GM20000 (cell line): Measurements from ENCODE around the gene CXCR3.
"Not testable (repeated sequence)": the region's sequence is repeated elsewhere in the genome, so short reads cannot be mapped to it uniquely, and the experiment has no call there.

ENCODE experiments used
- DNase-seq: peaks from one replicate; pipeline ENCODE4 v3.0.0; 2012; ENCODE audit warnings: low spot score
- CTCF ChIP-seq: IDR thresholded peaks from 2 replicates; pipeline ENCODE4 v1.5.1; 2012; ENCODE audit warnings: mild to moderate bottlenecking, control low read depth; ENCODE audit errors: extremely low read depth, missing control alignments

The CXCR3 gene

DNA sequence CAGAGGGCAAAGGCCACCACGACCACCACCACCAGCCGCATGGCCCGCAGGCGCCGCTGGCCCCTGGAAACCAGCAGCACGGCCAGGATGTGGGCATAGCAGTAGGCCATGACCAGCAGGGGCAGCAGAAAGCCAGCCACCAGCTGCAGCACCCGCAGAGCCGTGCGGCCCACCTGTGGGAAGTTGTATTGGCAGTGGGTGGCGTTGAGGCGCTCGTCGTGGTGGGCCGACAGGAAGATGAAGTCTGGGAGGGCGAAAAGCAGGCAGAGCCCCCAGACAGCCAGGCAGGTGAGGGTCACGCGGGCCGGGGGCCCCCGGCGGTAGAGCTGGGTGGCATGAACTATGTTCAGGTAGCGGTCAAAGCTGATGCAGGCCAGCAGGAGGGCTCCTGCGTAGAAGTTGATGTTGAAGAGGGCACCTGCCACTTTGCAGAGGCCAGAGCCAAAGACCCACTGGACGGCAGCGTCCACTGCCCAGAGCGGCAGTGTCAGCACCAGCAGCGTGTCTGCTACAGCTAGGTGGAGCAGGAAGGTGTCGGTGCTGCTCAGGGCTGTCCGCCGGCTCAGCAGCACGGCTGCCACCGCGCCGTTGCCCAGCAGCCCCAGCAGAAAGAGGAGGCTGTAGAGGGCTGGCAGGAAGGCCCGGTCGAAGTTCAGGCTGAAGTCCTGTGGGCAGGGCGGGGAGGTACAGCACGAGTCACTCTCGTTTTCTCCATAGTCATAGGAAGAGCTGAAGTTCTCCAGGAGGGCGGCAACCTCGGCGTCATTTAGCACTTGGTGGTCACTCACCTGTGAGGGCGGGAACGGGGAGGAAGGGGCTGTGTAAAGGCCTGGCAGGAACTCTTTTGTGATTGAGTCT lies 1.4 kb downstream of the CXCR3 start:
- no peak for DNase-seq
- TF ChIP-seq CTCF, result no peak

DNA sequence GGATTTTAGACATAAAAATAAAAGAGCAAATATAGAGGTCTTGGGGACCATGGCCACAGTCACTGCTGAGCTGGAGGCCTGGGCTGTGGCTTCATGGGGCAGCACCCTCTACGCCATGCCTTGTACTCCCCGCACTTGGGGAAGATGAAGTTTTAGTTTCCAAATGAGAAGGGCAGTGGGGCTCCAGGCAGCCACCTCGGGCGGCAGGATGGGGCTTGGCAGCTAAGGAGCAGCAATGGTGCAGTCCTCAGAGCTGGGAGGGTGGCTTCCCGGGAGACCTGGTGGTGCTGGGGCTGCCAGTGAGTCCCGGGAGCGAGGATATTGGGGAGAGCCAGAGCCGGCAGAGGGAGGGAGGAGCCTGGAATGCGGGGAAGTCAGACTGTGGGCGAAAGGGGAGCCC lies 2.4 kb downstream of the CXCR3 start:
- DNase-seq, result no peak
- no peak for TF ChIP-seq CTCF

DNA sequence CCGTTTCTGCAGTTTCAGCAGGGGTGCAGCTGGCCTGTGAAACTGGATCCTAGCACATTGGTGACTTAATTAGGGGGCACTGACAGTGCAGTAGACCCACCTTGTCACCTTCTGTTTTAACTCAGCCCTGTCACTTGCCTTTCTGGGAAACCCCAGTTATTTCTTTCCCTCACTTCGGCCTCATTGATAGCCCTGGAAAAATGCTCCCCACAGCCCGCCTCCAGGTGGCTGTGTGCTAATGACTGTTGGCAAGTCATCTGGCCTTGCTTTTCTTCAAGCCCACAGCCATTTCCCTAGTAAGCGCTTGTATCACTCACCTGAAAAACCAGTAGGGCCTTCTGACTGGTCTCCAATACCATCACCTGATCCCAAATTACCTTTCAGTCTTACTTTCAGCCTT lies 3.3 kb downstream of the CXCR3 start:
- DNase-seq, result no peak
- no peak for TF ChIP-seq CTCF

DNA sequence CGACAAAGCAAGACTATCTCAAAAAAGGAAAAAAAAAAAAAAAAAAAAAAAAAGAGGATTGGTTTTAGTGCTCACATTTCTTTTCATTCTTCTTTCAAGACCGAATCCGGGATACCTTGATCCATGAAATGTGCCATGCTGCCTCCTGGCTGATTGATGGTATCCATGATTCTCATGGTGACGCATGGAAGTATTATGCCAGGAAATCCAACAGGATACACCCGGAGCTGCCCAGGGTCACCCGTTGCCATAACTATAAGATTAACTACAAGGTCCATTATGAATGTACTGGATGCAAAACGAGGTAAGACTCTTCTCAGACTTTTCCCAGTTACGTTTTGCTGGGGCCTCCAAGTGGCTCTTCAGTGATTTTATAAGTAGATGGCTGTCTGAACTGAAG lies 6.1 kb downstream of the CXCR3 start:
- DNase-seq, result no peak
- TF ChIP-seq CTCF, result no peak

DNA sequence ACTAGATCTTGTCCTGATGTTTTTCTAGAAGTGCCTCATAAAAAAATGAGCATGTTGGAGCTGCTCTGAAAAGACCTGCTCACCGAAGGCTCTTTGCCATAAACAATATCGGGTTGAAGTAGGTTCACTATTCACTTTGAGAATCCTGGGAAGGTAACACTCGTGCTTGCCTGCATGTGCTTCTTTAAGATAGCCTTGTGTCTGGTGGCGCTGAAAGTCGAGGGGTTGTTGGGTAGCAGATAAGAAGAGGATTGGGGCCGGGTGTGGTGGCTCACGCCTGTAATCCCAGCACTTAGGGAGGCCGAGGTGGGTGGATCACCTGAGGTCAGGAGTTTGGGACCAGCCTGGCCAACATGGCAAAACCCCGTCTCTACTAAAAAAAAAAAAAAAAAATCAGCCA lies 6.6 kb downstream of the CXCR3 start:
- not testable (repeated sequence) for DNase-seq

- no peak for TF ChIP-seq CTCF
- DNase-seq, result no peak
Measured at GRCh38 chrX:71609095-71609750, 9.1 kb downstream of the CXCR3 start.

- no peak for DNase-seq
- no peak for TF ChIP-seq CTCF
Measured at GRCh38 chrX:71607488-71607887, 10.8 kb downstream of the CXCR3 start.
